Kasumi-1 (cell line): ENCODE data around the gene ADGB.
A peak's percentile ranks its signal among the peaks of the same experiment; 100 is the strongest.
"Not testable (repeated sequence)": the region's sequence is repeated elsewhere in the genome, so short reads cannot be mapped to it uniquely, and the experiment has no call there.

Experiments used
- DNase-seq, 2 experiments: peaks; one replicate each; lab custom pipeline; 2025; lab: John Stamatoyannopoulos, UW

The ADGB gene

DNA sequence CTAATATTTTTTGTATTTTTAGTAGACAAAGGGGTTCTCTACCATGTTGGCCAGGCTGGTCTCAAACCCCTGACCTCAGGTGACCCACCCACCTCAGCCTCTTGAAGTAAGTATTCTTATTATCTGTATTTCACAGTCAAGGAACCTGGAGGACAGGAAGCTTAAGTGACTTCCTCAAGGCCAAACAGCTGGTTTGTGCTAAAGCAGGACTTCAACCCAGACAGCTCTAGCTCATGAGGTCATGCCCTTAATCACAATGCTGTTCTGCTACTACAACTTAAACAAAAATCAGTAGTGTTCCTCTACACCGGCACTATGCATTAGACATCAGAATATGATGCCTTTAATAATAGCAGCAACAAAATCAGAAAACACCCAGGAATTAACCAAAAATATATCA, 168.9 kb downstream of the ADGB start:
- peak; percentile 9 to 27 for DNase-seq

DNA sequence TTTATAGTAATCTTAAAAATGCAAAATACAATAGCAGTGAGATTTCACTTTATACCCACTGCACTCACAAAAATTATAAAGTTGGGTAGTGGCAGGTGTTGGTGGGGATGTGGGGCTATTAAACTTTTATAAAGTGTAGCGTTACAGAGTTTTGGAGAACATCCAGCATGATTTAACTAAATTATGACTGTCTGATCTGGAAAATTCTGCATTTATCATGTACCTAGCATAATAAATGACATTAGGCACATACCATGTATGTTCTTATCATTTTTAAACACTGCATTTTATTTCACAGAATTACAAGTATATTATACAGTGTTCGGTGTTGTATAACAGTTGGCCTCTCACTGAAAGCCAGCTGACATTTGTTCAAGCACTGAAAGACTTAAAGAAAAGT, 169.9 kb downstream of the ADGB start:
- no peak for DNase-seq

DNA sequence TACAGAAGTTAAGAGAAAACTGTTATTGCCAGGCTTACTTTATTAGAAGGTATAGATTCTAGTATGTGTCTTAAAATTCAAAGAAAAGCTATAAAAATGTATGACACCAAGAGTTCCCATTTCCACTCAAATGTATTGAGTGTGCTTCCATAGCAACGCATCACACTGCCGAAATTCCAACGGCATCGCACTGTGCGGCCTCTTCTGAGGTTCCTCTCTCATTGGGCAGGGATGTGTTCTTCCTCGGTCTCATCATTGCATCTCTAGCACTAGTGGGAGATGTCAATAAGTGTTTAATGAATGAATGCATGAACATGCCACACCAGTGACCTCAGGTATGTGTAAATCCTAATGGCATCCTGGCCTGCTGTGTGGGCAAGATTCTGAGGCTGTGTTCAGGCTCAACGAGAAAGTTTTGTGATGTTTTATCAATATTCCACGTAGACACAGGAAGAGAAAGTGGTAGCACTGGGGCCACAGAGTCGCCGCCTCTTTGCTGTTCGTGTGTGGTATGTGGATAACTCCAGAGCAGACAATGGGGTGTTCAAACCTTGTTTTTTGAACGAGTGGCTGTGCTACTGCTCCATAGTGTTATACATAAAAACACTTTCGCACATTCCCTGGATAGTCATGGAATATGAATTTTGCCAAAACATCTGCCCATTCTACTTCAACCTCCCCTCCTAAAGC, 171.6 kb downstream of the ADGB start:
- peak in 1 of 2 experiments; percentile 42 for DNase-seq

DNA sequence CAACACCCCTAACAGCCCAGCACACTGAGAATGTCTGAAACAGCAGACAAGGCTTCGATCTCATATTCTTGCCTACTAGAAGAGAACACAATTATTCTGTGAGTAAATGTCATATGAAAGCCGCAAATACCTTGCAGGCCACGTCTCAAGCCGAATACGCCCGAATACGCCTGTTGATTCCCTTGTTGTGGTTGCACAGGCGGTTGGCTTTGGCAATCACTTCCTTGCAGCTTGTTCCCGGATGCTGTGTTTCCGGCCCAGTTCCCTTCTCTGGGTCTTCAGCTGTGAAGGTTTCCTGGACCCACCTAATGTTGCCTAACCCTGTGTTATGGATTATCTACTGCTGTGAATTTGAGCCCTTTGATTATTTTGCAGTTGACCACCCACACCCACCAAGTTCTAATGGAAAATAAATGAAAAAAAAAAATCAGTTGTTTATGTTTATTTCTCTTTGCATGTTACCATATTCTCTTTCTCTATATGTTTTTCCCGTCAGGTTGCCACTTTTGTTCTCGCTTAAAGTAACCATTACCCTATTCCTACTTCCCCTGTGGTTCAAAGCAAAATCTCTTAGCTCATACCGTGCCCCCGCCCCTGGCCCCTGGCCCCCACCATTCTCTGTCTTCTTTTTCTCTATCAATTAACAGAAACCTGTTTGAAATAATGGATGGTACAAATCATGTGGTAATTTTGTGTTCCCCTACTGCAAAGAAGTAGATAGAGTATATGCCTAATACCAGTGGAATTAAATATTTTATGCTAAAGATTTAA, 172.4 kb downstream of the ADGB start:
- peak; percentile 91 to 93 for DNase-seq

DNA sequence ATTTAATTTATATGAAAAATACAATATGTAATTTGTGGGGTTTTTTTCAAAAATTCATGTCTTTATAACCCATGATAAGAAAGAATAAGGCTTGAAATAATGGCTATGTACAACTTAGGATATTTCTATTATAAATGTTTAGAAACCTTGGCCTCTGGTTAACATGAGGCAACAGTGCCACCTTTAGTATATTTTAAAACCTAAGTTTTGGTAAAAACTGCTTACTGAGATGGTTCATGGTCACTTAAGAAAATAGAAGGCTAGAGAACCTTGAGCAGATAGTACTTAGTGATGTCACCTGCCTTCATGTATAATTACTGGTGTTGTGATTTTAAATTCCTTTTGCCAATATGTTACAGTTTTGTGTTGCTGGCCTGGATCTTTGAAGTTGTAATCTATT, 176.4 kb downstream of the ADGB start:
- peak; percentile 60 to 62 for DNase-seq

DNA sequence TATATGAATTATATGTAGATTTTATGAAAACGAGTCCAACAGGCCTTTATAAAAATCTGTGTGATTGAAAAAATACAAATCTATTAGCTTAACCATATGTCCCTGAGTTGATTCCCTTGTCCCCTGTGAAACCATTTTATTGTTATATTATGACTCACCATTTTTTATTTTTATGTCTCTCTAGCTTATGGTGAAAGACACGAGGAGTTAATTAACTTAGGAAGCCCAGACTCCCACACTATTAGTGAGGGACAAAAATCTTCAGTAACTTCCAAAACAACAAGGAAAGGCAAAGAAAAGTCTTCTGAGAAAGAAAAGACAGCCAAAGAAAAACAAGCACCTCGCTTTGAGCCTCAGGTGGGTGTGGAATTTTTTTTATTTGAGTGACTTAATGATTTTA, 183.1 kb downstream of the ADGB start:
- no peak for DNase-seq

DNA sequence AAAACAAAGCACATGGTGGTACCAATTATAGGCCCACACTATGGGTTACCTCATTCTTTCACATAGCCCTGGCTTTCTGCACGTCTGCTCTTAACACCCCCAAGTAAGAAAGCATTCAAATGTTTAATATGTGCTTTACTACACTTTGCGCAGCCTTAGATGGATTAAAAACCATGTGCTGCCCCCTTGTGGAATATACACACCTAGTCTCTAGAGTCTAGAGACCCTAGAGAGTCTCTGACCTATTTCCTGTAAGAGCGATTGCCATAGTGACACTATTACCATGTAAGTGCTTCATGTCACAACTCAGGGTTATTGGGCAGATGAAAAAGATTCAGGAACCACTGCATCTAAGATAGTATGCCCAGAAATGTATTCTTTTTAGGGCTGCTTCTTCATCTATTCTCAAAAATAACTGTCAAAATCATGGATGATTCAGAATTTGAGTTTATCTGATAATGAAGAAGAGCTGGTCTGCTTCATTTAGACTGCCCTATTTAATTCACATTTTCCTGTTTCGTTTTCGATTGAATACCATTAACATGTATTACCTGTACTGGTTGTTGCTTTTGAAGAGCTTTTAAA, 186.3 kb downstream of the ADGB start:
- DNase-seq: peak; percentile 69 to 83

DNA sequence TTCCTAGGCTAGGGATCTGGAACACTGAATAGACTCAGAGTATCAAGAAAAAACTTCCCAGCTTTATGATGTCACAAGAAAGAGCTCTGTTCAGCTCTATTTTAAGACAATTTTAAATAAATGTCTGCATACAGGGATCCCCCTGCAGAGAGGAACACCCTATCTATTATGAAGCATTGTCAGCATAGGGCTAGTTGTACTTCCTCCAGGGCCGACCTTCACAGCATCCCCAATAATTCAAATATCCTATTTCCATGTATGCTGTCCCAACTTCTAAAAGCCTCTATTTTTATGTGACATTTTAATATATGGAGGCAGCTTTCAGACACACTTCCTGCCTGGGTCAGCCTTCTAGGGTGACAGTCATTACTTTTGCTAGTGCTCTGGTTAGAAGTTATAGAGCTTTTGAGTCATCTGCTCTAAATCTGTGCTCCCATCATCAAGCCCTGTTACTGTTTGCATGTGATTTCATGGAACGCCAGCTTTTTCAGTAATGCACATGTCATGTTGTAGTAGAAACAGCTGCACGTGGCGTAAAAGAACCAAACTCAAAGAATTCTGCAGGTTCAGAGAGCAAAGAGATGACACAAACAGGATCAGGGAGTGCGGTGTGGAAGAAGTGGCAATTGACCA, 189.2 kb downstream of the ADGB start:
- no peak for DNase-seq

DNA sequence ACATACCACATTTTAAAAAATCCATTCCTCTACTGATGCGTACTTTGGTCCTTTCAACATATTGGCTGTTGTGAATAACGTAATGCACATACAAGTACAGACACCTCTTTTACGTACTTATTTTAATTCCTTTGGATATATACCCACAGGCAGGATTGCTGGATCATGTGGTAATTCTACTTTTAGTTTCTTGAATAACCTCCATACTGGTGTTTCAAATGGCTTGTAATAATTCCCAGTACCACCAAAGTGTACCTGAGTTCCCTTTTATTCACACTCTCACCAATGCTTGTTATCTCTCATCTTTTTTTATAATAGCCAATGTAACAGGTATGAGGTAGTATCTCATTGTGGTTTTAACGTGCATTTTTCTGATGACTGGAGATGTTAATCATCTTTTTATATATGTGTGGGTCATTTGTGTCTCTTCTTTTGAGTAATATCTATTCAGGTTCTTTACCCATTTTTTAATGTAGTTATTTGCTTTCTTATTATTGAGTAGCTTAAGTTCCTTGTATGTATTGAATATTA, 191.9 kb downstream of the ADGB start:
- no peak for DNase-seq

DNA sequence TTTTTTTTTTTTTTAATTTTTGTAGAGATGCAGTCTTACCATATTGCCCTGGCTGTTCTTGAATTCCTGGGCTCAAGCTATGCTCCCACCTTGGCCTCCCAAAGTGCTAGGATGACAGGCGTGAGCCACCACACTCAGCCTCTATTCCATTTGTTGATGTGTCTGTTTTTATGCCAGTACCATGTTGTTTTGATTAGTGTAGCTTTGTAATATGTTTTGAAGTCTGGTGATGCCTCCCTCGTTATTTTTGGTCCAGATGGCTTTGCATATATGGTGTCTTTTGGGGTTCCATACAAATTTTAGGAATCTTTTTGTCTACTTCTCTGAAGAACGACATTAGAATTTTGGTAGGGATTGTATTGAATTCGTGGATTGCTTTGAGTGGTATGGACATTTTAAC, 193.2 kb downstream of the ADGB start:
- DNase-seq: no peak

DNA sequence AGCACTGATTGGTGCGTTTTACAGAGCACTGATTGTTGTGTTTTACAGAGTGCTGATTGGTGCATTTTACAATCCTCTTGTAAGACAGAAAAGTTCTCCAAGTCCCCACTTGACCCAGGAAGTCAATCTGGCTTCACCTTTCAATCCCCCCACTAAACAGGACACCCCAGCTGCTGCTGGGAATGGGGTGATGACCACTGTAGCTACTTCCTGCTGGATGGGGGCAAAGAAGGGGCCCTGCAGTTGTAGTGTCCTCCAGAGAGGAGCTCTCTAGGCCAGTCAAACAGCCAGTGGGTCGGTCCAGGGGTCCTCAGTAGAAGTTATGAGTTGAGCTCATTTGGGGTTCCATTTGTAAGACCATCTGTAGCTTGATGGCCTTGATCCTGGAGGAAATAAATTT, 194.4 kb downstream of the ADGB start:
- DNase-seq: not testable (repeated sequence)

DNA sequence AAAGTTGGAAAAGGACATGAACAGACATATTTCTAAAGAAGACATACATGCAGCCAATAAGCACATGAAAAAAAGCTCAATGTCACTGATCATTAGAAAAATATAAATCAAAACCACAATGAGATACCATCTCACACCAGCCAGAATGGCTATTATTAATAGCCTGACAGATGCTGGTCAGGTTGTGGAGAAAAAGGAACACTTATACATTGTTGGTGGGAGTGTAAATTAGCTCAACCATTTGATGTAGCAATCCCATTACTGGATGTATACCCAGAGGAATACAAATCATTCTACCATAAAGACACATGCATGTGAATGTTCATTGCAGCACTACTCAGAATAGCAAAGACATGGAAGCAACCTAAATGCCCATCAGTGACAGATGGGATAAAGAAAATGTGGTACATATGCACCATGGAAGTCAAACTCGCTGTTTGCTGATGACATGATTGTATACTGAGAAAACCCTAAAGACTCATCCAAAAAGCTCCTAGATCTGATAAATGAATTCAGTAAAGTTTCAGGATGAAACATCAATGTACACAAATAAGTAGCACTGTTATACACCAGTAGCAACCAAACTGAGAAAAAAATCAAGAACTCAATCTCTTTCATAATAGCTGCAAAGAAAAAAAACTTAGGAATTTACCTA, 196.8 kb downstream of the ADGB start:
- no peak for DNase-seq

DNA sequence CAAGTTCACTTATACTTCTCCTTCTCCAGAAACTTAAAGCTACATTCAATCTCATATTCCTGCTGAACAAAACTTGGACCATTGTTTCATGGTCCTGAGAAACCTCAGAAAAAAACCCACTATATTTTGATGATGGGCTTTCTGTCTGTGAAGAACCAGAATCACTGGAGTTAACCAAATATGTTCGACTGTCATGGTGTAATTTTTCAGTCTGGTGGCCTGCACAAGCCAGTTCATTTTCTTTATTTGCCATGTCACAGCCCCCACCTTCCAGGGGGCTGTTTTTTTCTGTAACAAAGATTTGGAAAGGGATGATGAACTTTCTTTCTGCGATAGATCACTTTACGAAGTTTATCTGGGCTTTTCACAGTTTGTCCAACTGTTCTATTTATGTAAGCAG, 204.4 kb downstream of the ADGB start:
- not testable (repeated sequence) for DNase-seq

DNA sequence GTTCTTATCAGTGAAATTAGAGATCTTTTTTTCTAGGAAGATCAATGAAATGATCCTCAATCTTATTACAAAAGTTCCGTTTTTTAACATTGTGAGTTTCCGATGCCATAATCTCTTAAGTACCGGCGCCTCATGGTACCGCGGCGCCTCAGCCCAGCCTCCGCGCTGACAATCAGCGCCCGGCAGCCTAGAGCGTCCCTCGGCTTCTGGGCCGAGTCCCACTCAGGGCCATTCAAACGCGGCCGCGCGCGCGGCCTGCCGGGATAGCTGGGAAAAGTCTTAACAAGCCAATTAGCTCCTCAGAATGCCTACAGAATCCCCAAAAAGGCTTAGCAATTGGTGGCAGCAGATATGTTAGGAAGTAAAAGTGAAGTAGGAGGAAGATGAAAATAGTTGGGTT, 204.8 kb downstream of the ADGB start:
- no peak for DNase-seq

DNA sequence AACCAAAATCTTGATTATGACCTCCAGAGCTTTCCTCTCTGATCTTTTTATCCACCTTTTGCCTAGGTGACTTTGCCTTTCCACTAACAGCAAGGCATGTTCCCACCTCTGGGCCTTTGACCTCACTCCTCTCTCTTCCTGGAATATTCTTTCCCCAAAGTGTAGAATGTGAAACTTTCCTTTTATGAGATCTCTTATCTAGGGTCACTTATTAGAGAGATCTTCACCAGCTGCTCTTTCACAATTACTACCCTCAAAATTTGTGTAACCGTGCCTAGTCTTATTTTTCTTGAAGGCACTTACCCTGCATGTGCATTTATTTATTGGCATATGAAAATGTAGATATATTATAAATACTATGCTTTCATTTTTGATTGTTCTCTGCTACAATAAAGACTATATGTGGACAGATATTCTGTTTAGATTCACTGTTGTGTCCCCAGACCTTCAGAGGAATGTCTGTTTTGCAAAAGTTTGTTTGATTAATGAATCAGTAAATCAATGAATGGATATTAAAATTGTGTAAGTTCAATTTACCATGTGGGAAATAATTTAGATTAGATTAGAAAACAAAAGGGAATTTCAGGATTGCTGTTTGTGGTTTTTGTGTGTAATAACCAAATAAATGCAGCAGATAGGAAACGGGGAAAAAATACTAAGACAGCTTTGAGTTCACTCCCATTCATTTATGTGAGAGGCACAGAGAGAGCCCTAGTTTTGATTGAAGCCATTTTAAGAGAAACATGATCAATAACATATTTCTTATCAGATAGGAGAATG, 207.0 kb downstream of the ADGB start:
- DNase-seq: no peak

DNA sequence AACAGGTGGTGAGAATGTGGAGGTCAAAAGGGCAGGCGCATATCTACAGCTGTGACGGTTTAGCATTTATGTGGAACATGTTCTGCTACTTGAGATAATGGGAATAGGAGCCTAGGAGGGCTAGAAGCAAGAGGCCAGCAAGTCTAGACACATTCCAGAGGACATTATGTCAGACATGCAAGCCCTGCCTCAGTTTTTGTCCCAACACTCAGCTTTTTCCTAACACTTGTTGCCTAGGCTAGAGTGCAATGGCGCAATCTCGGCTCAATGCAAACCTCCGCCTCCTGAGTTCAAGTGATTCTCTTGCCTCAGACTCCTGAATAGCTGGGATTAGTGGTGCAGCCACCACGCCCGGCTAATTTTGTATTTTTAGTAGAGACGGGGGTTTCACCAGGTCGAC, 210.2 kb downstream of the ADGB start:
- DNase-seq: not testable (repeated sequence)

DNA sequence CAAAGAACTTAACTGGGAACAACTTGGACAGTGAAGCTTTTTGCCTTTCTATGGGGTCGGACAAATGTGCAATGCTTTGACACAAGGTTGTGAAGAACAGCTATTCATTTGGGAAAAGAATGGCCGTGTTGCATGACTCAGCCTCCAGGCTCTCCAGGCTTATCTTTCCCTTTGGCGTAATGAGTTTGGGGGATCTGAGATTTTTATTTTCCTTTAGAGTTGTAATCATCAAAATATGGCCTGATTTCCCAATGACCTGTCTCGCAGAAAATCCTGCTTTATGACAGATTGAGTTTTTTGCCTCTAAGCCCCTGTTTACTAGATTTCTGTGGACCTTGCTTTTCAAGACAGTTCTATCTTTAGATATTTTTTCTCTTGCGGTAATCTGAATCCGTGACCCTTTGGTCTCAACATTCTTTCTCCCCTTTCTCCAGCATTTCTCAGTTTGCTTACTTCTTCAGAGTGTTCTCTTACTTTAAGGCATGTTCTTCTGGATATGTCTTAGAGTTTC, 214.1 kb downstream of the ADGB start:
- DNase-seq: not testable (repeated sequence)

DNA sequence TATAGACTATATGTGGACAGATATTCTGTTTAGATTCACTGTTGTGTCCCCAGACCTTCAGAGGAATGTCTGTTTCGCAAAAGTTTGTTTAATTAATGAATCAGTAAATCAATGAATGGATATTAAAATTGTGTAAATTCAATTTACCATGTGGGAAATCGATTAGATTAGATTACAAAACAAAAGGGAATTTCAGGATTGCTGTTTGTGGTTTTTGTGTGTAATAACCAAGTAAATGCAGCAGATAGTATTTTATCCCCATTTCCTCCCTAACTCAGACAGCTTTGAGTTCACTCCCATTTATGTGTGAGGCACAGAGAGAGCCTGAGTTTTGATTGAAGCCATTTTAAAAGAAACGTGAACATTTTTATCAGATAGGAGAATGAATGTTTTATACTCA, 214.8 kb downstream of the ADGB start:
- no peak for DNase-seq

DNA sequence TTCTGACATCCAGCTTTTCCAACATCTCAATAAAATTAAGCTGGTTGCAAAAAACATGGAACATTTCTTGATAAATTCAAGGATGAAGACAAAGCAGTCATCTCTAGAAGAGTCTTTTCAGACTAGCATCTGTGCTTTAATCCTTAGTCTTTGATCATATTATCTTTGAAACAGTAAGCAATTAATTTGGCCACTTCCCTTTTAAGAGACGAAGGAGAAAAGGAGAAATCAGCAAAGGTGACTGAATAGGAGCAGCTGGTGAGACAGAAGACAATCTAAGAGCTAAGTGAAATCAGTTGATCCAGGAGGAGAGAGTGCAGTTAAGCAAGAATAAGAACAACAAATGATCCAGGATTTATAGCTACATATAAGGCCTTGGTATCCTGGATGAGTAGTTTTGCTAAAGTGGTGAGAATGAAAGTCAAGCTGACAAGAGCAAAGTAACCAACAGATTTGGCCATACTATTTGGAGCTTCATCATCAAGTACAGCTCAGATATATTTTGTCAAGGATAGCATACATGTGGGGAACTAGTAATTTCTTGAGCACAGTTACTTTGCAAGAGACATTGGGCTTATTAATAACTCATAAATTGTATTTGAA, 215.5 kb downstream of the ADGB start:
- peak in 1 of 2 experiments; percentile 15 for DNase-seq
